Epithelial cell of esophagus (primary cell): ENCODE data around the gene FSTL4.

Source experiments
- DNase-seq: peaks from one replicate; pipeline ENCODE4 v3.0.0; 2010; ENCODE audit warnings: low read depth
- H3K4me3 ChIP-seq: 2 replicates; pipeline ENCODE4 v1.5.1; 2011; ENCODE audit warnings: mild to moderate bottlenecking, low read length, control low read depth
- TF ChIP-seq, protein P1 (sequence below): IDR thresholded peaks from 2 replicates; pipeline ENCODE4 v1.5.1; 2011; ENCODE audit warnings: low read depth, mild to moderate bottlenecking, low read length, control low read depth, inconsistent platforms; ENCODE audit not compliant: insufficient read depth; ENCODE audit errors: missing control alignments

FSTL4 gene

GRCh38 chr5:133612249-133612860 lies at the start of gene FSTL4:
Gene FSTL4, minus strand, starts transcription at chr5:133612541.
- H3K4me3 ChIP-seq = peak within 1 kb of the TSS; percentile 3
- DNase-seq = peak; percentile 43
- TF ChIP-seq, protein P1, sequence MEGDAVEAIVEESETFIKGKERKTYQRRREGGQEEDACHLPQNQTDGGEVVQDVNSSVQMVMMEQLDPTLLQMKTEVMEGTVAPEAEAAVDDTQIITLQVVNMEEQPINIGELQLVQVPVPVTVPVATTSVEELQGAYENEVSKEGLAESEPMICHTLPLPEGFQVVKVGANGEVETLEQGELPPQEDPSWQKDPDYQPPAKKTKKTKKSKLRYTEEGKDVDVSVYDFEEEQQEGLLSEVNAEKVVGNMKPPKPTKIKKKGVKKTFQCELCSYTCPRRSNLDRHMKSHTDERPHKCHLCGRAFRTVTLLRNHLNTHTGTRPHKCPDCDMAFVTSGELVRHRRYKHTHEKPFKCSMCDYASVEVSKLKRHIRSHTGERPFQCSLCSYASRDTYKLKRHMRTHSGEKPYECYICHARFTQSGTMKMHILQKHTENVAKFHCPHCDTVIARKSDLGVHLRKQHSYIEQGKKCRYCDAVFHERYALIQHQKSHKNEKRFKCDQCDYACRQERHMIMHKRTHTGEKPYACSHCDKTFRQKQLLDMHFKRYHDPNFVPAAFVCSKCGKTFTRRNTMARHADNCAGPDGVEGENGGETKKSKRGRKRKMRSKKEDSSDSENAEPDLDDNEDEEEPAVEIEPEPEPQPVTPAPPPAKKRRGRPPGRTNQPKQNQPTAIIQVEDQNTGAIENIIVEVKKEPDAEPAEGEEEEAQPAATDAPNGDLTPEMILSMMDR = no peak

- TF ChIP-seq, protein P1 = no peak
- no peak for DNase-seq
- H3K4me3 ChIP-seq = no peak overlapping the region
Measured at GRCh38 chr5:133661389-133661788, 49.0 kb upstream of the FSTL4 start.

DNA sequence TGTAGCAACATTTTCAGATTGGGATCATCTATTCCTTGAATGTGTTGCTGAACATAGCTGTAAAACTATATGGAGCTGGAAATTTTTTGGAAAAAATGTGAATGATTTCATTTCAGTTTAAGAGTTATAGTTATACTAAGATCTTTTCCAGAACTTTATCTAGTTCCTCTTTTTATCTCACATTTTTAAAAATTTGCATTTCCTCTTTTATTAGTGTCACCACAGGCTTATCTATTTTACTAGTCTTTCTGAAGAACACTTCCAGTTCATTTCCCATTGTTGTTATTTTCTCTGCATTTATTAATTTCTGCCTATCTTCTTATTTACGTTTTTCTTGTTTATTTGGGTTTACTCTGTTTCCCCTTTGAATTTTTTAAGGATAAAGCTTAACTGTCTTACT lies 46.0 kb upstream of the FSTL4 start:
- TF ChIP-seq, protein P1 = no peak
- DNase-seq = no peak
- no peak overlapping the region for H3K4me3 ChIP-seq

DNA sequence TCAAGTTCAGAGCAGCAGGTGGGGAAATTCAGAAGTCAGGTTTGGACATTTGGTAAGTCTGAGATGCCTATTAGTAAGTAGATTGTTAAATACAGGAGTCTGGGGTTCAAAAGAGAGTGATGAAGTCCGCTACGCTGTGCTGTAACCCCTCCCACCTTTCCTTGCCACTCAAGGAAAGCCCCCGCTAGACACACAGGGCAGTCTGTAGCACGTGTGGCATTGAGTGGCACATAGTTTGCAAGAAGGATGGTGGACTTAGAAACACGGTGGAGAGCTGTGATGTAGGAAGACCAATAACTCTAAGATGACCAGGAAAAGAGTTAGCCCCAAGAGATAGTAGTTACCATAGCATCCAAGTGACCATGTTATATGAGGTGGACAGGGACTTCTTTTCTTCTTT lies 44.7 kb upstream of the FSTL4 start:
- no peak for DNase-seq
- no peak overlapping the region for H3K4me3 ChIP-seq
- TF ChIP-seq, protein P1 = no peak

- no peak overlapping the region for H3K4me3 ChIP-seq
- no peak for DNase-seq
- TF ChIP-seq, protein P1 = no peak
Measured at GRCh38 chr5:133655966-133656365, 43.6 kb upstream of the FSTL4 start.

DNA sequence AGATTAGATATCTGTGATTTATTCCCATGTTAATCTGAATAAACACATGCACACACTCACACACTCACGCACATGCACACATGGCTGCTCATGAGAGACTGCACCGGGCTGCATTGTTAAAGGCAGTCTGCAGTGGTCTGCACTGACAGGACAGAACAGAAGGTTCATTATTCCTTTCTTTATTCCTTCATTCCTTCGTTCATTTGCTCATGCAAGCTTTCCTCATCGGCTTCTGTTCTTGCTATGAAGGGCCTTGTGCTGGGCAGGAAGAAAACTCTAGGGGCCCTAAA lies 41.4 kb upstream of the FSTL4 start:
- DNase-seq = no peak
- no peak overlapping the region for H3K4me3 ChIP-seq
- TF ChIP-seq, protein P1 = no peak

- TF ChIP-seq, protein P1 = peak; percentile 22
- H3K4me3 ChIP-seq = no peak overlapping the region
- peak; percentile 89 for DNase-seq
Measured at GRCh38 chr5:133652951-133653759, 40.8 kb upstream of the FSTL4 start.
